Sciatic nerve (tissue), 2 donors: ENCODE data around the gene UBASH3B. TPM values are rescaled to one million over a fixed set of nuclear protein-coding genes. Genes with fewer than 3 reads are reported as not detected.

Experiments used
- ATAC-seq: fragments of 200-7000 bp; cut with Tn5 transposase; one replicate; pipeline ENCODE4 v1.9.1; 2020; ENCODE audit warnings: mild to moderate bottlenecking, moderate library complexity
- DNase-seq: peaks from one replicate; pipeline ENCODE4 v3.0.0-alpha.2; 2020; ENCODE audit warnings: low spot score
- intact Hi-C: fragments of 100-400 bp; cut with DNase I; formaldehyde crosslinking; loops from one replicate; pipeline ENCODE4 v1.14.2; 2022
- total RNA-seq: library from RNA; stranded (reverse); fragmentation: NEBNext Ultra II Directional; extraction: Animal tissue kit (Norgen Biotek cat#: 25700); gene quantifications from one replicate; pipeline ENCODE4 v1.2.1, GENCODE V29; 2021
- donor health status: DM: no; HTN: no; CAD: no.
- donor health status: DM: no; HTN: no; CAD: no.

The UBASH3B gene
- total RNA-seq, 1 donor from 2014 or later, result 9.2 TPM

DNA sequence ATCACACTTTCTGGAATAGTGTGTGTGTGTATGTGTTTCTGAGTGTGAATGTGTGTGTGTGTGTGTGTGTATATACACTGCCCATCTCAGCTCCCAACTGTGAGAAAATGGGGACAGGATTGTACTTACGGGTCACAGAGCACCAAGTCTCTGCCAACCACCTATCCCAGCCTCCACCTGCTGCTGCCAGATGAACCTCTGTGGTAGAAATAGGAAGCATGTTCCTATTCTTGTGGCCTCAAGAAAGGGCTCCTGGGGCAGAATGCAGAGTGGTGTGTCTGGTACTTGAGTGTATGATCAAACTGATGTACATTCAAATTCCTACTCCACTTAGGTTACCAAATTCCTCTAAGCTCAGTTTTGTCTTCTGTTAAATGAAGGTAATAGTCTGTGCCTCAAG is 14.6 kb downstream of the UBASH3B start:
- ATAC-seq (no peak), DNase-seq (no peak)
- intact Hi-C loops, result no loop called here

DNA sequence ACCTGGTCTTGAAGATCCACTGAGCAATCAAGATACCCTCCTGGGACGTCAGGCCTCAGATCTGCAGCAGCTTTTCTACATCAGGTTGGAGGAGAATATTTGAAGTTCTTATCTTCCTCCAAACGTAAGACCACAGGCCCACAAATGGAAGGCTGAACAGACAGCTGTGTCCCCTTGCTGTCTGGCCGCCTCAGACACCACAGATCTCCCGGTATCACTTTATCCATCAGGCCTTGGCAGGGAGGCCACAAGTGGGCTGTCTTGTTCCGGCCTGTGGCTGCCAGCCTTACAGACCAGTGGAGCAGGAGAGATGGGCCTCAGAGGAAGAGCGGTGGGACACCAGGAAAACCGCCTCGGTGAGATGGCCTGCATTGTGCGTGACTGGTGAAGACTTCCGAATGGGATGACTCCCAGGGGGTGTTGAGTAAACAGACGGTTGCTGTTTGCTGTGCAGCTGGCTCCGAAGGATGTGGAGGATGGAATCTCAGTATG is 15.9 kb downstream of the UBASH3B start:
- intact Hi-C loops, result no loop called here
- ATAC-seq, result peak; percentile 73
- no peak for DNase-seq

GRCh38 chr11:122672892-122673291 is 17.4 kb downstream of the UBASH3B start:
- DNase-seq (no peak), ATAC-seq (peak; percentile 53)
- intact Hi-C loops, result no loop called here

DNA sequence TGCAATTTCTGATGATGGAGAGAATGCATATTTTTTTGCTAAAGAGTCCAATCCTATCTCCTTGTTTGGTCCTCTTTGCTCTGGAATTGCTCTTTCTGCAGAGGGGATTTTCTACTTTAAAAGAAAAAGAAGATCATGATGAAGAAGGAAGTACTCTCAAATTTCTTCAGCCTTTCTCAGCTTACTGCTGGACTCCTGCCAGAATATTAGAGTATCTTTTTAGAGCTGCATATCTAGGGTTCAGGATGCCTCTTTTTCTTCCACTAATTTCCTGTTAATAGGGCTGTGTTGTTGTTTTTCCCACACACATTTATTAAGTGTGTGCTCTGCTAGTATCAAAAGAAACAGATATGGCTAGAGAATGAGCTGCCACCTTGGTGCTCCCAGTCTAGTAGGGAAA is 18.2 kb downstream of the UBASH3B start:
- intact Hi-C loops, result no loop called here
- DNase-seq, result no peak
- ATAC-seq, result no peak

DNA sequence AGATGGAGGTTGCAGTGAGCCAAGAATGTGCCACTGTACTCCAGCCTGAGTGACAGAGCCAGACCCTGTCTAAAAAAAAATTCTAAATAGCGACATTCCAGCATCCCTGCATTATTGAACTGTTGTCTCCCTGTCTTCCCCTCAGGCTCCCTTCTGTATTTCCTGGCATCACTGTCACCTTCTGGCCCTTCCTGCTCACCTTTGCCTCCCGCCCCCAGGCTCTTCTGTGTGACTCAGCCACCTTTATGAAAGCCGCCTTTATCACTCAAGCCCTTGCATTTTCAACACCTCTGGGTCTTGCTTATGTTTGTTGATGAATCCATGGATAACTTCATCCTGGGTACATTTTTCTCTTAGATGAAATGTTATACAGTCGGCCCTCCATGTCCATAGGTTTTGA is 21.1 kb downstream of the UBASH3B start:
- ATAC-seq (no peak), DNase-seq (no peak)
- intact Hi-C loops, result no loop called here

DNA sequence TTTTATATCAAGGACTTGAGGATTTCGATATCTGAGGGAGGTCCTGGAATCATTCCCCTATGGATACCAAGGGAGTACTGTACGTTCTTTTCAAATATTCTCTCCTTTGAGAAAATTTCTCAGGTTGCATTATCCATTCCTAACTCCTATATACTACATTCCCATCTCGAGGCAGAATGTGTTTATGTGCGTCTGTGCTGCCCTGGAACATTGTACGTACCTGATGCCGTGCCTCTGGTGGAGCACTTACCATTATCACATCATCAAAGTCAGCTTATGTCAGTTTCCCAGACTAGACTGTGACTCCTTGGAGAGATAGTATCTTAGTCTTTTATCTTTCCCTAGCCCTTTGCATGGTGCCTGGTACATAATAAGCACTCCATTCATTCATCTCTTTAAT is 21.7 kb downstream of the UBASH3B start:
- no peak for ATAC-seq
- no peak for DNase-seq
- intact Hi-C loops, result no loop called here

DNA sequence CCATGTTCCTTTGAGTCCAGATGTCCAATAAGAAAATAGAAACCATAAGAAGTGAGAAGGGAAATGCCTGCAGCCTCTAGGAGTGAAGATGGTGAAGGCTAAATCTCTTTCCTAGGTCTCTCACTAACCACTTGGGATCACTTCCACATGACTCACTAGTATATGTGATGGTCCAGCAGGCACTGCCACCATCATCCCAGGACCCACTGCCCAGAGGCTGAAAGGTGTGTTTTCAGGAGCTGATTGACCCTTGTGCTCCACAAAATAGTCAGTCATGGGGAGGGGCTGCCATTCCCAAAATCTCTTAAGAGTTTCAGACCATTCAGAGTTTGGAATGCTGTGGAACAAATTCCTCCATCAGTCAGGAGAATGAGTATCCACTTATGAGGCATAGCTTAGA is 22.9 kb downstream of the UBASH3B start:
- intact Hi-C loops, result no loop called here
- ATAC-seq, result no peak
- DNase-seq, result no peak

GRCh38 chr11:122679466-122679865 is 23.9 kb downstream of the UBASH3B start:
- ATAC-seq (no peak), DNase-seq (no peak)
- intact Hi-C loops, result no loop called here

GRCh38 chr11:122681070-122681469 is 25.5 kb downstream of the UBASH3B start:
- ATAC-seq (no peak), DNase-seq (no peak)
- intact Hi-C loops, result no loop called here

GRCh38 chr11:122681735-122682134 is 26.2 kb downstream of the UBASH3B start:
- intact Hi-C loops, result no loop called here
- ATAC-seq, result no peak

DNA sequence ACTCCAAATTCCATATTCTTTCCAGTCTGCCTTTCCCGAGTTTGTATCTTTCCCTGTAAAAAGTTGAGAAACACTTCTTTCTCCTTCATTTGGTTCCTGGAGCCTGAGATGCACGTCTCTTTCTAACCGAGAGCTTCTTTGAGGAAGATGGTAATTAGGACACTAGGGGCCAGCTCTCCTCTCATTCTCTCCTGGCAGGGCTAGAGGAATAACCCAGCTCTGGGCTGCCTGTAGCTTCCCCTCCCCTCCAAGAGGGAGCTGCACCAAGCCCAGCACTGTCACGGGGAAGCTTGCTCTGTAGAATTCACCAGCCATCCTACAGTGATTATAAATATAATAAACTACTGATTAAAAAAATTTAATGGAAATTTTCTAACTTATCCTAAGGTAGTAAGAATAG is 26.9 kb downstream of the UBASH3B start:
- no peak for ATAC-seq
- no peak for DNase-seq
- intact Hi-C loops, result no loop called here

More at GRCh38 chr11:122681735-122682134, 26.2 kb downstream of the UBASH3B start:
- no peak for DNase-seq

DNA sequence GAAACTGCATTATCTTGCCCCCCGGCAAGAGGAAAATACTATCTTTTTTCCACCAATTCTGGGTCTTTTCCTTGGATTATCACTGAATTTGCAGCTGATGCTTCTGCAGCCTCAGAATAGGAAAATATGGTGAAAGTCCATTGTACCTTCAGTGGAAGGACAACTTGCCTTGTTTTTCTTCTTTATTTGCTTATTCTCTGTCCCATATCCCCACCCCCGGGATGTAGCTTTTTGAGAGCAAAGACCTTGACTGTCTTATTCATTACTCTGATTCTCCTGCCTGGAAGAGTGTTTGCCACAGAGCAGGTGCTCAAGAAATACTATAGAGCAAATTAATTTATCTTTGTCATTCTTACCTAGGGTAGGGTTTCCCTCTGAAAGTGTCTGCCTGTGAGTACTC is 29.5 kb downstream of the UBASH3B start:
- no peak for ATAC-seq
- intact Hi-C loops, result no loop called here

GRCh38 chr11:122686111-122686510 is 30.6 kb downstream of the UBASH3B start:
- intact Hi-C loops, result no loop called here
- no peak for ATAC-seq
- DNase-seq, result no peak

More for the DNA sequence above, 29.5 kb downstream of the UBASH3B start:
- no peak for DNase-seq

DNA sequence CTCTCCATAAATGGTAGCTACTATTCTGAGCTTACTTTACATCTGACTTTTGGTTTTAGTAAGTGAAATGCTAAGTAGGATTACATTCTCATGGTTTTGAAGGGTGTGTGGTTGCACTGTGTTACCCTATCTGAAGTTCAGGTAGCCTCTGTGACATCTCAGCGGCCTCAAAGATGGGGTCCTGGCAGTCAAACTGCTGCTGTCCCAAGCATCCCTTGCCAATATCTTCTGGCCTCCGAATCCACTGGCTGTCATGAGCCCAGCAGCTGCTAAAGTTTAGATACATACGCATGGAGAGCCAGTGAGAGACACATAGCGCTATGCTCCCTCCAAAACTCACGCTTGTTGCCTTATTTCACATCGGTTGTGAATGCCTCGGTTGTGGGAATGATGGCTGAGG is 34.9 kb downstream of the UBASH3B start:
- DNase-seq (no peak), ATAC-seq (no peak)
- intact Hi-C loops, result no loop called here

DNA sequence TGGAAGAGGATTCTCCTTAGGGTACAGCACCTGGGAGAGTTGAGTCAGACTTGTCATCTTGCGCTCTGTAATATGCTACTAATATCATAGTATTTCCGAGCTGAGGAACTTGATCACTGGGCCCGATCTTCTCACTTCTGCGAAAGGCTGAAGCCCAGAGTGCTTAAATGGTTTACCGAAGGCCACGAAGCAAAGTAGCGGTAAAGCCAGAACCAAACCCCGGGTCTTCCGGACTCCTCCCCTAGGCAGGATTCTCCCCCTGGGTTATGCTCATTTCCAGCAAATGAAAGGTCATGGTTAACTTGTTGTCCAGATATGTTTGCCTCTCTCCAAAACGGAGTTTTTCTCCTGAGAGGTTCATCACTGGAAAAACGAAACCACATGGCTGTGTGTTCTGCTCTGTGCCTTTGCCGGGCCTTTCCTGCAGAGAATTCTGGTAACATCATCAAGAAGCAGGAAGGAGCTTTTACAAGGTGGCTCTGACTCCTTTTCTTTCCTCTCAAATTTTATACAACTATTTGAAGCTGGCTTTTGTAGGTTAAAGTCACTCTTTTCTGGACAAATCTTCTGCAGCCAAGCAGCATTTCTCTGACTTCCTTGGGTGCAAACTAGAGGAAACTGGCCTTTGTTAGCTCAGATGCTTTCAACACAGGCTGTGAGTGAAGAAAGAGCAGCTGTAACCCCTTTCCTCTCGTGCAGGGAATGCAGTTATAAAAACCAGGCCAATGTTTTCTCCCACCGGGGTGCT is 35.5 kb downstream of the UBASH3B start:
- DNase-seq (no peak), ATAC-seq (peak; percentile 84)
- intact Hi-C loops, result no loop called here

DNA sequence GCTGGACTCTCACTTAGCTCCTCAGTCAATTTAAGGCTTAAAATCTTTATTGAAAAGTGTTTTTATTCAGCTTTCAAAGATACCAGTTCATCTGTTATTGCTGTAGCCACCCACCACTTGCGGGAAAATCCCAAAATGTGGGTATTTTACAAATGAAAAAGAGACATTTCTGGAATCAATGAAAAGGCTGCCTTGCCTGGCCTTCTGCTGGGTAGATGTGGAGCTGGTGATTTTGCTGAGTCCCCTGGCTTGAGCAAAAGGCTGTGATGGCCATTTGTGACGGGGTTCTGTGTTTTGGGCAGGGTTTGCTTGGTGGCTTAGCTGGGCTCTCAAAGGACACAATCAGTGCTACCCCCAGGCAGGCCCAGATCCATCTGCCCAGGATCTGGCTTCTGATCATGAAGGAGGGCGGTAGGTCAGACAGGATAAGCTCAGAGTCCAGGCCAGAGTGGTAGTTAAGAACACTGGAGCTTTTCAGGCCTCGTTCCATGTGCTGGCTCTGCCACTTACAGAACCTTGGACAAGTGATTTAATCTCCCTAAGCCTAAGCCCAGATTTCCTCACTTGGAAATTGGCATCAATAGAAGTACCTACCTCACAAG is 36.1 kb downstream of the UBASH3B start:
- peak; percentile 54 for ATAC-seq
- intact Hi-C loops, result no loop called here
- no peak for DNase-seq

- ATAC-seq, result no peak
- intact Hi-C loops, result no loop called here
These were observed 36.9 kb downstream of the UBASH3B start for GRCh38 chr11:122692444-122692843.

GRCh38 chr11:122695076-122695615 is 39.6 kb downstream of the UBASH3B start:
- ATAC-seq (no peak), DNase-seq (no peak)
- intact Hi-C loops, result no loop called here

More at GRCh38 chr11:122692444-122692843, 36.9 kb downstream of the UBASH3B start:
- DNase-seq, result no peak

DNA sequence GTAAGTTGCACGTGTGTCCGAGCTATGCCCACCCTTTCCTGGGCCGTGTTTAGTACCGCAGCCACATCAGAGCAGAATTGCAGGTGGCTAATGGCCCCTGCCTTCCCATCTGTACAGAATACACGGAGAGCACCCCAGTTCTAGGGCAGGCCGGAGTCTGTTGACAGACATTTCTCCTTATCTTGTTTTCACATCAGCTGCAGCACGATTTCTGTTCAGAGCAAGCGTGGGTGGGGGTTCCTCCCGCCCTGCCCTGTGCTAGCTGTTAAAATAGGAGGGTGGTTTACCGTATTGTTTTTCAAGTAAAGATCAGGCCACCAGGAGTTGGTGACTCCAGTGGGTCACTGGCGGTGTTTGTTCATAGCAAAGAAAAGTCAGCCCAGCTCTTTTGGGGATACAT is 41.1 kb downstream of the UBASH3B start:
- no peak for ATAC-seq
- intact Hi-C loops, result no loop called here
- DNase-seq, result no peak

DNA sequence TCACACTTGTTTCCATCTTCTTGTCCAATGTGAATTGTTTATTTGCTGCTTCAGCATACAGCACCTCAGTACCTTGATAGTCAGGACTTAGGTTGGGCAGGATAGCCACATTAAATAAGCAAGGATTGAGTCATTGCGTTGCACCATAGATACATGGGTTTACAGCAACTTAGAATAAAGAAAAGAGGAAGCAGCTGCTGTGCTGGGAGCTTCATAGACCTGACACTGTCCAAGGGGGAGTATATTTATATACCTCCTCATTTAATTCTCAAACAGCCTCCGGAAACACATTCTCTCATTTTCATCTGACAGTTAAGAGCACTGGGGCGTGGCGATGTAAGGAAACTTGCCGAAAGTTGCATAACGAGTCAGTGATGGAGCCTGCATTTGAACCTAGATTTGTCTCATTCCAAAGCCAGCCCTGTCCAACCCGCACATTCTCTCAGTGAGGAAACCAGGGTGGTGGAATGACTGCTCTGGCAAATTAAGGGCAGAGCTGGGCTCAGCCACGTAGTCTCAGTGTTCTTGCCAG is 42.2 kb downstream of the UBASH3B start:
- intact Hi-C loops, result no loop called here
- ATAC-seq (peak; percentile 51), DNase-seq (no peak)
